ENCODE measurements around the gene ENDOU. TPM values are rescaled to one million over a fixed set of nuclear protein-coding genes. Genes with fewer than 3 reads are reported as not detected.
"Not testable (repeated sequence)": the region's sequence is repeated elsewhere in the genome, so short reads cannot be mapped to it uniquely, and the experiment has no call there.

Gene ENDOU
- total RNA-seq, 4 donors from 2014 or later: 0.32 TPM; not detected in 3

- intact Hi-C loops (cut with DNase I; ENCODE audit: low total_unique reads): loop anchor here (10.0 kb wide), 1 partner anchor 653 kb away; no protein-coding TSS in a partner anchor
- no peak for TF ChIP-seq CTCF (IDR thresholded peaks at IDR 0.05)
- in situ Hi-C loops (cut with MboI; ENCODE audit: low pct_ligation_motif_present in 1 of 4, low pct_unique_long_range_greater_than_20kb in 1 of 4, low sequenced_read_pairs in 3 of 4): loop anchor here in 1 of 4 donors (10.0 kb wide), 1 partner anchor 653 kb away; no protein-coding TSS in a partner anchor
- Histone ChIP-seq H3K27me3 (no peaks in the 10 kb centered on the region), H3K4me1 (no peaks in the 10 kb centered on the region), H3K27ac (no peak overlapping the region), H3K4me3 (no peak overlapping the region), H3K9me3 (no peaks in the 10 kb centered on the region), H3K36me3 (peaks cover 0 to 9% (median 3%) of the 10 kb centered on the region in 4 donors)
- no peak for DNase-seq
- 60 to 67% methylated on average over 3 of the region's 3 CpGs for WGBS, 2 donors (ENCODE audit: low coverage in 1 of 2)
These were observed 37.7 kb downstream of the ENDOU start for GRCh38 chr12:47687636-47688035.

- intact Hi-C loops (cut with DNase I; ENCODE audit: low total_unique reads): loop anchor here (10.0 kb wide), 1 partner anchor 652 kb away; no protein-coding TSS in a partner anchor
- no peak for DNase-seq
- in situ Hi-C loops (cut with MboI; ENCODE audit: low pct_ligation_motif_present in 1 of 4, low pct_unique_long_range_greater_than_20kb in 1 of 4, low sequenced_read_pairs in 3 of 4): loop anchor here in 1 of 4 donors (10.0 kb wide), 1 partner anchor 652 kb away; no protein-coding TSS in a partner anchor
These were observed 38.5 kb downstream of the ENDOU start for GRCh38 chr12:47686645-47687240.

GRCh38 chr12:47679785-47680184 lies 45.5 kb downstream of the ENDOU start:
- Histone ChIP-seq H3K4me1 (no peaks in the 10 kb centered on the region), H3K9me3 (no peaks in the 10 kb centered on the region), H3K27me3 (no peaks in the 10 kb centered on the region), H3K4me3 (no peak overlapping the region), H3K36me3 (peaks cover 0 to 23% (median 8%) of the 10 kb centered on the region in 4 donors), H3K27ac (no peak overlapping the region)
- TF ChIP-seq POLR2A (IDR thresholded peaks at IDR 0.05) (no peak), POLR2AphosphoS5 (IDR thresholded peaks at IDR 0.05) (no peak), EP300 (IDR thresholded peaks at IDR 0.05; ENCODE audit: low read depth) (no peak), CTCF (IDR thresholded peaks at IDR 0.05) (no peak)
- 91 to 93% methylated on average over 2 of the region's 2 CpGs for WGBS, 2 donors (ENCODE audit: low coverage in 1 of 2)
- intact Hi-C loops (cut with DNase I; ENCODE audit: low total_unique reads) (loop anchor here (10.0 kb wide), 1 partner anchor 645 kb away; no protein-coding TSS in a partner anchor), in situ Hi-C loops (cut with MboI; ENCODE audit: low pct_ligation_motif_present in 1 of 4, low pct_unique_long_range_greater_than_20kb in 1 of 4, low sequenced_read_pairs in 3 of 4) (loop anchor here in 1 of 4 donors (10.0 kb wide), 1 partner anchor 645 kb away; no protein-coding TSS in a partner anchor)
- DNase-seq: no peak

More at GRCh38 chr12:47686645-47687240, 38.5 kb downstream of the ENDOU start:
- H3K36me3 ChIP-seq: peaks cover 0 to 6% (median 2%) of the 10 kb centered on the region in 4 donors
- H3K9me3 ChIP-seq: no peaks in the 10 kb centered on the region
- H3K27me3 ChIP-seq: no peaks in the 10 kb centered on the region
- no peak overlapping the region for H3K27ac ChIP-seq
- TF ChIP-seq EP300 (IDR thresholded peaks at IDR 0.05; ENCODE audit: low read depth) (no peak), CTCF (IDR thresholded peaks at IDR 0.05) (peak; percentile 38 to 54 (median 50))
- H3K4me3 ChIP-seq: no peak overlapping the region
- H3K4me1 ChIP-seq: no peaks in the 10 kb centered on the region
- 72 to 73% methylated on average over 4 of the region's 4 CpGs for WGBS, 2 donors (ENCODE audit: low coverage in 1 of 2)

- TF ChIP-seq EP300 (IDR thresholded peaks at IDR 0.05; ENCODE audit: low read depth) (no peak), POLR2A (IDR thresholded peaks at IDR 0.05) (no peak), CTCF (IDR thresholded peaks at IDR 0.05) (no peak), POLR2AphosphoS5 (IDR thresholded peaks at IDR 0.05) (no peak)
- Histone ChIP-seq H3K27me3 (no peaks in the 10 kb centered on the region), H3K27ac (no peak overlapping the region), H3K4me1 (no peaks in the 10 kb centered on the region), H3K36me3 (peaks cover 0 to 35% (median 3%) of the 10 kb centered on the region in 4 donors), H3K4me3 (no peak overlapping the region), H3K9me3 (no peaks in the 10 kb centered on the region)
- WGBS, 2 donors (ENCODE audit: low coverage in 1 of 2): 85 to 100% methylated on average over 2 of the region's 2 CpGs
- intact Hi-C loops (cut with DNase I; ENCODE audit: low total_unique reads): no loop called here
- no peak for DNase-seq
- in situ Hi-C loops (cut with MboI; ENCODE audit: low pct_ligation_motif_present in 1 of 4, low pct_unique_long_range_greater_than_20kb in 1 of 4, low sequenced_read_pairs in 3 of 4): loop anchor here in 2 of 4 donors (25.0 kb wide), 1 partner anchor 635 kb away; no protein-coding TSS in a partner anchor
These were observed 53.2 kb downstream of the ENDOU start for GRCh38 chr12:47672068-47672467.

- H3K9me3 ChIP-seq; DNase-seq; H3K4me1 ChIP-seq; H3K27ac ChIP-seq; H3K4me3 ChIP-seq; H3K27me3 ChIP-seq; intact Hi-C loops (cut with DNase I; ENCODE audit: low total_unique reads): not testable (repeated sequence)
- in situ Hi-C loops (cut with MboI; ENCODE audit: low pct_ligation_motif_present in 1 of 4, low pct_unique_long_range_greater_than_20kb in 1 of 4, low sequenced_read_pairs in 3 of 4): loop anchor here in 2 of 4 donors (25.0 kb wide), 1 partner anchor 631 kb away; no protein-coding TSS in a partner anchor
- WGBS, 2 donors (ENCODE audit: low coverage in 1 of 2): 94 to 96% methylated on average over 3 to 6 of the region's 6 CpGs
- H3K36me3 ChIP-seq: peaks cover 0 to 55% (median 7%) of the 10 kb centered on the region in 4 donors
These were observed 57.4 kb downstream of the ENDOU start for GRCh38 chr12:47667935-47668334.
